RWPE1 (cell line): ENCODE data around the gene EDNRA.

Source experiments
- CTCF ChIA-PET: fragments of 350-600 bp; sonication (Branson Sonifier 250); formaldehyde crosslinking; extraction: SDS; loops from one replicate; lab custom pipeline; 2021; lab: Yijun Ruan, JAX
- POLR2A ChIA-PET: fragments of 400-600 bp; formaldehyde crosslinking; extraction: SDS; loops from one replicate; lab custom pipeline; 2020; ENCODE audit warnings: antibody characterized with exemption; ENCODE audit not compliant: low non-redundant PET; lab: Yijun Ruan, JAX
- DNase-seq: peaks from one replicate; pipeline ENCODE4 v3.0.0; 2012; ENCODE audit warnings: low spot score
- H3K27ac ChIP-seq: fragments of 450-650 bp; 2 replicates; pipeline ENCODE4 v1.5.1; 2017
- TF ChIP-seq, protein P1 (sequence below): fragments of 450-650 bp; conservative IDR thresholded peaks from 2 replicates; pipeline ENCODE4 v1.5.1; 2017; ENCODE audit warnings: low read depth, mild to moderate bottlenecking

Gene EDNRA

DNA sequence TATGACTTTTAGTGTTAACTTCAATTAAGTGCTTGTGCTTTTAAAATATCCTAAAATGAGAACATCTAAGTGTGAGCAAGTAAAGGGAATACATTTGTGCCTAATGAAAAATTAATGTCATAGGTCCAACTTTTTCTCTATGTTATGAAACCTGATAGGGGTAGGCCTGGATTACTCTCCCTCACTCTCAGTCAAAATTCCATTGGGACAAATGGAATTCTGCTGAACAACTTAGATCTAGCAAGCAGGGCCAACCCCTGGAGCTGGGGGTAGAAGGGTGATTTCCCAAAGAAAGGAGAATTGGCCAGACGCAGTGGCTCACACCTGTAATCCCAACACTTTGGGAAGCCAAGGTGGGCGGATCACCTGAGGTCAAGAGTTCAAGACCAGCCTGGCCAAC, 67.4 kb downstream of the EDNRA start:
- TF ChIP-seq, protein P1, sequence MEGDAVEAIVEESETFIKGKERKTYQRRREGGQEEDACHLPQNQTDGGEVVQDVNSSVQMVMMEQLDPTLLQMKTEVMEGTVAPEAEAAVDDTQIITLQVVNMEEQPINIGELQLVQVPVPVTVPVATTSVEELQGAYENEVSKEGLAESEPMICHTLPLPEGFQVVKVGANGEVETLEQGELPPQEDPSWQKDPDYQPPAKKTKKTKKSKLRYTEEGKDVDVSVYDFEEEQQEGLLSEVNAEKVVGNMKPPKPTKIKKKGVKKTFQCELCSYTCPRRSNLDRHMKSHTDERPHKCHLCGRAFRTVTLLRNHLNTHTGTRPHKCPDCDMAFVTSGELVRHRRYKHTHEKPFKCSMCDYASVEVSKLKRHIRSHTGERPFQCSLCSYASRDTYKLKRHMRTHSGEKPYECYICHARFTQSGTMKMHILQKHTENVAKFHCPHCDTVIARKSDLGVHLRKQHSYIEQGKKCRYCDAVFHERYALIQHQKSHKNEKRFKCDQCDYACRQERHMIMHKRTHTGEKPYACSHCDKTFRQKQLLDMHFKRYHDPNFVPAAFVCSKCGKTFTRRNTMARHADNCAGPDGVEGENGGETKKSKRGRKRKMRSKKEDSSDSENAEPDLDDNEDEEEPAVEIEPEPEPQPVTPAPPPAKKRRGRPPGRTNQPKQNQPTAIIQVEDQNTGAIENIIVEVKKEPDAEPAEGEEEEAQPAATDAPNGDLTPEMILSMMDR: no peak
- ChIA-PET CTCF (interaction anchor here (0.5 to 0.6 kb wide), 2 partner anchors 12 to 29 kb away, joined by 3 read pairs; no protein-coding TSS in a partner anchor), POLR2A (no interaction called here)
- H3K27ac ChIP-seq: no peak overlapping the region
- DNase-seq: no peak

DNA sequence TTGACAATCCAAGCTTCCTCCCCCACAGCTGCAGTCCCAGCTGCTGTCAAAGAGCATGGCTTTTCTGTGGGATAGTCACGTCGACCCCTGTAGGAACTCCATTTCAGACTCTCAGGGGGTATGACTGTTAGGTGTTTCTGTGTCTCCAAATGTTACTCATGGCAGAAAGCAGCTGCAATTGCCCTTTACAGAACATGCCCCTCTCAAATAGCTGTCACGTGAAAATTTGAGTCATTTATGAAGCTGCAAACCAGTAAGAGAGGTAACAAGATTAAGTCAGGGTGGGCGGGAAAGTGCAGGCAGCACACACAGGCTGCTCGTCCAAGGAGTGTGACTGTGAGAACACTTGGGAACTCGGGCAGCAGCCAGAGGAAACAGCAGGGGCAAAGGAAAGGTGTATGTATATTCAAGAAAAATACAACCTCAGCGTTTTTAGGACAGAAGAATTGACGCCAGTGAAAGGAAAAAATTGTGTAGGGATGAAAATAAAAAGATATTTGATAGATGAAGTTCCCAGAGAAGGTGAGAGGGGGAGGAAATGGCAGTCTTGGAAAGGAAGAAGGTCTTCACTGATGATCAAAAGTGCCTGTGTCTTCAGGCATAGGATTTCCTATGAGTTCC, 69.8 kb downstream of the EDNRA start:
- TF ChIP-seq, protein P1: no peak
- no peak for DNase-seq
- ChIA-PET POLR2A (no interaction called here), CTCF (interaction anchor here (1.1 kb wide), 1 partner anchor 27 kb away, joined by 6 read pairs; no protein-coding TSS in a partner anchor)
- H3K27ac ChIP-seq: no peak overlapping the region

DNA sequence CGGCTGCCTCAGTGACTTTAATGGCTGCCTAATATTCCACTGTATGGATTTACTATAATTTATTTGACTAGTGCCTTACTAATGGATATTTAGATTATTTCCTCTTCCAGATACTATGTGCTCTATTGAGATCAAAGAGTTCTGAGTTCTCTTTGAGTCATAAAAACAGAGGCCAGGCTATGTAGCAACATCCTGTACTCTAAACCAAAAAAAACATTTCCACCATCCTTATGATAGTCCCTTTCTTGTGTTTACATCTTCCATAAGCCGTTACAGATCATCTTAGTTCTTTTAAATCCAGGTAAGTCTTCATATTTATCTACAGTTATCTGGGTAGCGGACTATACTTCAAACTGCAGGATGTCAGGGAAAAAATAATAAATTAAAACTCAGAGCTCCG, 79.7 kb downstream of the EDNRA start:
- ChIA-PET POLR2A (no interaction called here), CTCF (no interaction called here)
- H3K27ac ChIP-seq: no peak overlapping the region
- TF ChIP-seq, protein P1: no peak
- DNase-seq: no peak

DNA sequence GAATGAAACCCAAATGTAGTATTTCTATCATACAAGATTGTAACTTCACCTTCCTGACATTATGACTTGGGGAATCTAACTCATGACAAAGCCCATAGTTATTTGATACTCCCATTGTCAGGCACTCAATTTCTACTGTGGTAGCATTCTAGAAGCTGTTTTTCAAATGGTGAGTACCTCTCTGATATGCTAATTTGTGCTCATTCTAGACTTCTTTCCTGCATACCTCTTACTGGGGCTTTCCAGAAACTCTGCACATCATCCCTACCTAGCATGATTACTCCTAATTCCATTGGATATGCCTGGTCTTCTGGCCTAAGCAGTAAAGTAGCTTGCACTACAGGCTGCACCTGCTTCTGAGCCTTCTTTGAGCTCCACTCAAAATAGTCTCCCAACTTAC, 85.9 kb downstream of the EDNRA start:
- CTCF ChIA-PET: no interaction called here
- TF ChIP-seq, protein P1: no peak
- no peak overlapping the region for H3K27ac ChIP-seq
- no peak for DNase-seq
- POLR2A ChIA-PET: no interaction called here

DNA sequence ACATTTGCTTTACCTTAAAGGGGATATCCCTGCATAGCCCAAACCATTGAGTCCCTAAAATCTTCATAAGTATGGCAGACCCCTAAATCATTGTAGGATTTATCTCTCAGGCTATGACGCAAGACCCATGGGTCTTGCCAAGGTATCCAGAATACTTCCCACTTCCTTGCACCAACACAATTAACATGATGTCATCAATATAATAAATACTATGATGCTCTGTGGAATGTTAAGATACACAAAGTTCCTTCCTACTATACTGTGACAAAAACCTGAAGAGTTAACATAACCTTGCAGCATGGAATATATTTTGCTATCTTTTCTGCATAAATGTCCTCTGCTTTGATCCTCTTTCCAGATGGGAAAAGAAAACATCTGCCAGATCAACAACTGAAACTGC, 86.4 kb downstream of the EDNRA start:
- CTCF ChIA-PET: no interaction called here
- no peak for DNase-seq
- H3K27ac ChIP-seq: no peak overlapping the region
- POLR2A ChIA-PET: no interaction called here
- TF ChIP-seq, protein P1: no peak

DNA sequence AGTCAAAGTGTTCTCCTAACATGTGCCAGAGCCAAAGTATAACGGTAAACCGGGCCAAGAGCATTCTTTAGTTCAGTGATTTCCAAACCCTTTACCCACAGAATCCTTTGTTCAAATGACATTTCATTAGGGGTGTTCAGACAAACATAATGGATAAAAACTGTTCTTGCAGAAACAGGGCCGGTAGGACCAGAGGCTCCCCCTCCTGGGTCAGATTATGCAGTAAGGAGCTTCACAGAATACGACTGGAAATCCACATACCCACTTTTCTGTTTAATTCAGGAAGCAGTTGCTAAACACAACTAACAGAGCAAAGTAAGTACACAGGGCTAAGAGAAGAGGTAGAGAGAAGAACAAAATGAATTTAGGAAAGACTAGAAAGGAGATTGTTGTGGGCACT, 89.7 kb downstream of the EDNRA start:
- ChIA-PET CTCF (interaction anchor here (0.9 to 1.3 kb wide), 2 partner anchors 19 to 27 kb away, joined by 3 read pairs; no protein-coding TSS in a partner anchor), POLR2A (no interaction called here)
- H3K27ac ChIP-seq: no peak overlapping the region
- TF ChIP-seq, protein P1: no peak
- no peak for DNase-seq
